Osteocyte (in vitro differentiated cells): ENCODE data around the gene F2RL2. TPM values are rescaled to one million over a fixed set of nuclear protein-coding genes. Genes with fewer than 3 reads are reported as not detected.

Source experiments
- DNase-seq: peaks from one replicate; pipeline ENCODE4 v3.0.0; 2021; ENCODE audit warnings: mixed read lengths; ENCODE audit not compliant: unreplicated experiment; ENCODE audit errors: extremely low spot score
- H3K27ac Mint-ChIP-seq: one replicate; pipeline ENCODE4 v1.8.0; 2021; ENCODE audit warnings: mild to moderate bottlenecking, mixed read lengths; ENCODE audit not compliant: unreplicated experiment
- H3K27me3 Mint-ChIP-seq: one replicate; pipeline ENCODE4 v1.8.0; 2021; ENCODE audit warnings: mixed read lengths; ENCODE audit not compliant: unreplicated experiment
- H3K36me3 Mint-ChIP-seq: one replicate; pipeline ENCODE4 v1.8.0; 2021; ENCODE audit warnings: mixed read lengths; ENCODE audit not compliant: unreplicated experiment
- H3K4me1 Mint-ChIP-seq: one replicate; pipeline ENCODE4 v1.8.0; 2021; ENCODE audit warnings: mixed read lengths; ENCODE audit not compliant: unreplicated experiment
- H3K4me3 Mint-ChIP-seq: one replicate; pipeline ENCODE4 v1.8.0; 2021; ENCODE audit warnings: mild to moderate bottlenecking, moderate library complexity, mixed read lengths; ENCODE audit not compliant: unreplicated experiment
- H3K9me3 Mint-ChIP-seq: one replicate; pipeline ENCODE4 v1.8.0; 2021; ENCODE audit warnings: mixed read lengths; ENCODE audit not compliant: unreplicated experiment
- CTCF ChIP-seq: fragments of 200-600 bp; sonication (generic); IDR thresholded peaks from 2 replicates; pipeline ENCODE4 v1.5.0; 2021; ENCODE audit warnings: antibody characterized with exemption, mild to moderate bottlenecking, moderate library complexity
- total RNA-seq: library from RNA; stranded (reverse); gene quantifications from 2 replicates; pipeline ENCODE4 v1.2.1, GENCODE V29; 2021

Gene F2RL2
- total RNA-seq, 1 donor from 2014 or later = 14.1 TPM

DNA sequence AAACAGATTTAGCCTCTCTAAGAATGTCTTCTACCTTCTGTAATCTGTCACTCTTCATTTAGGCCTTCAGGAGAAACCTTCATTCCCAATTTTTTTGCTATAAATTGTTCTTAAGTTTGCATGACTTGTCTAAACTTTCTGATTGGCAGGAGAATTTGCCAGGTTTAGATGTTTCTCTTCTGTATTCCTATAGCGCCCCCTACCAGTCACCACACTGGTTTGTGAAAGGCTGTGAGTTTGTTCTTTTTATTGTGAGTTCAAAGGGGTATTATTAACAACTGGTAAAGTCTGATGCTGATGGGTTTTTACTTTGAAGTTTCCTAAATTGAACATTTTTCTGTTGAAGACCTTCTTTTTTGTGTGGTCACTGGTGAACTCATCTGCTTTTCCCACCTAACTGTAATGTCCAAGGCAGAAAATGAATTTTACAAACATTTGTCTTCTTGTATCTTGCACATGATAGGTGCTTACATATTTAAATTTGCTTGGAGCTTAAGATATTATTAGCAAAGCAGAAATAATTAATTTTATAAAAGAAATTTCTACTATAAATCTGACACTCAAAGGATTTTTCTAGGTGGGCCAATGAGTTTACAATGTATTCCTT is 18.4 kb upstream of the F2RL2 start:
- Mint-ChIP-seq H3K36me3 (no peaks in the 10 kb centered on the region), H3K4me3 (no peak overlapping the region), H3K27ac (no peak overlapping the region), H3K9me3 (no peaks in the 10 kb centered on the region), H3K4me1 (peaks cover 26% of the 10 kb centered on the region), H3K27me3 (no peaks in the 10 kb centered on the region)
- TF ChIP-seq CTCF = peak; percentile 83
- DNase-seq = no peak

- Mint-ChIP-seq H3K4me1 (peaks cover 36% of the 10 kb centered on the region), H3K36me3 (no peaks in the 10 kb centered on the region), H3K27ac (no peak overlapping the region), H3K9me3 (no peaks in the 10 kb centered on the region), H3K27me3 (no peaks in the 10 kb centered on the region), H3K4me3 (no peak overlapping the region)
- DNase-seq = no peak
- TF ChIP-seq CTCF = no peak
These were observed 15.3 kb upstream of the F2RL2 start for GRCh38 chr5:76638479-76638878.

- no peaks in the 10 kb centered on the region for H3K36me3 Mint-ChIP-seq
- no peaks in the 10 kb centered on the region for H3K9me3 Mint-ChIP-seq
- H3K27ac Mint-ChIP-seq = no peak overlapping the region
- H3K27me3 Mint-ChIP-seq = no peaks in the 10 kb centered on the region
- peaks cover 26% of the 10 kb centered on the region for H3K4me1 Mint-ChIP-seq
- H3K4me3 Mint-ChIP-seq = no peak overlapping the region
- TF ChIP-seq CTCF = no peak
- no peak for DNase-seq
These were observed 14.3 kb upstream of the F2RL2 start for GRCh38 chr5:76637490-76637889.

DNA sequence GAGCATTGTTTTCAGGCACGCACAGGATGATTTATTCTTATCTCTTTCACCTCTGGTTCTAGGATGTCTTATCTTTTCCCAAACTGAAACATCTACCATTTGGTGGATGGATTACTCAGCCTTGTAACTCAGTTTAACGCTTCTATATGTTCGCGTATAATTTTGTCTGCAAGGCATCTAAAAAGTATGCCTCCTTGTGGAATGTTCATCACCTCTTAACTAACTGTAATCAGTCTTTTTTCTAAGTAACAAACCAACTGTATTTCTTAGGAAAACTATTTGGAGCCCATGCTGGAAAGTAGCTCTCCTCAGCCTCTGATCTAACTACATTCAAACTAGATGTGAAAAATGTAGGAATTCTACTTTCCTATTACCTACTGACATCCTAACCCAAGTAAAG is 11.5 kb upstream of the F2RL2 start:
- Mint-ChIP-seq H3K36me3 (peaks cover 4% of the 10 kb centered on the region), H3K9me3 (no peaks in the 10 kb centered on the region), H3K4me3 (no peak overlapping the region), H3K27ac (no peak overlapping the region), H3K4me1 (peaks cover 18% of the 10 kb centered on the region), H3K27me3 (no peaks in the 10 kb centered on the region)
- no peak for TF ChIP-seq CTCF
- DNase-seq = no peak

- Mint-ChIP-seq H3K4me1 (peaks cover 19% of the 10 kb centered on the region), H3K27ac (no peak overlapping the region)
- DNase-seq = no peak
These were observed 3.5 kb upstream of the F2RL2 start for GRCh38 chr5:76626738-76627137.

More at GRCh38 chr5:76626738-76627137, 3.5 kb upstream of the F2RL2 start:
- peaks cover 4% of the 10 kb centered on the region for H3K36me3 Mint-ChIP-seq
- no peak for TF ChIP-seq CTCF
- H3K4me3 Mint-ChIP-seq = no peak overlapping the region
- no peaks in the 10 kb centered on the region for H3K27me3 Mint-ChIP-seq
- no peaks in the 10 kb centered on the region for H3K9me3 Mint-ChIP-seq
